SK-N-MC (cell line): Measurements from ENCODE around the gene CD52.

Experiments
- EZH2 ChIP-seq: fragments of 200-600 bp; sonication (generic); IDR thresholded peaks from one replicate; pipeline ENCODE4 v1.6.1; 2017; ENCODE audit warnings: antibody characterized with exemption
- FOXP2 ChIP-seq: optimal IDR thresholded peaks from 2 replicates; pipeline ENCODE3; 2011; ENCODE audit warnings: mild to moderate bottlenecking, moderate library complexity; ENCODE audit not compliant: insufficient read depth; ENCODE audit errors: extremely low read length, control extremely low read depth
- POLR2AphosphoS5 ChIP-seq: IDR thresholded peaks from 2 replicates; pipeline ENCODE4 v1.6.1; 2012; ENCODE audit warnings: mild to moderate bottlenecking, low read depth, low read length, borderline replicate concordance

- TF ChIP-seq EZH2 (no peak), POLR2AphosphoS5 (no peak), FOXP2 (no peak)
These were observed 22.3 kb downstream of the CD52 start for GRCh38 chr1:26340047-26340481.
